Endodermal cell (in vitro differentiated cells): Measurements from ENCODE around the gene ZNF620. TPM values are rescaled to one million over a fixed set of nuclear protein-coding genes. Genes with fewer than 3 reads are reported as not detected.

Source experiments
- DNase-seq: peaks from one replicate; pipeline ENCODE4 v3.0.0-alpha.2; 2017
- H3K27ac ChIP-seq: 2 replicates; pipeline ENCODE4 v1.5.1; 2013; ENCODE audit warnings: mild to moderate bottlenecking, low read depth, low read length, moderate library complexity
- H3K27me3 ChIP-seq: 2 replicates; pipeline ENCODE4 v1.6.1; 2013; ENCODE audit warnings: mild to moderate bottlenecking, low read length, moderate library complexity; ENCODE audit not compliant: insufficient read depth, control insufficient read depth, poor library complexity, severe bottlenecking
- H3K36me3 ChIP-seq: 2 replicates; pipeline ENCODE4 v1.7.0; 2013; ENCODE audit warnings: mild to moderate bottlenecking, low read length, moderate library complexity; ENCODE audit not compliant: control insufficient read depth, insufficient read depth
- H3K4me1 ChIP-seq: one replicate; pipeline ENCODE4 v1.7.0; 2013; ENCODE audit warnings: low read length; ENCODE audit not compliant: control insufficient read depth, insufficient read depth
- H3K4me3 ChIP-seq: 2 replicates; pipeline ENCODE4 v1.5.1; 2013; ENCODE audit warnings: mild to moderate bottlenecking, low read length, moderate library complexity
- H3K9ac ChIP-seq: 2 replicates; pipeline ENCODE4 v1.6.1; 2013; ENCODE audit warnings: mild to moderate bottlenecking, low read length, moderate library complexity; ENCODE audit not compliant: poor library complexity, severe bottlenecking; ENCODE audit errors: extremely low read depth
- H3K9me3 ChIP-seq: 2 replicates; pipeline ENCODE4 v1.6.1; 2013; ENCODE audit warnings: mild to moderate bottlenecking, low read length, moderate library complexity; ENCODE audit not compliant: control insufficient read depth
- H3K27ac Mint-ChIP-seq: 2 replicates; pipeline ENCODE4 v1.8.0; 2020; ENCODE audit warnings: mixed read lengths
- H3K27me3 Mint-ChIP-seq: 2 replicates; pipeline ENCODE4 v1.8.0; 2021; ENCODE audit warnings: mild to moderate bottlenecking, mixed read lengths; ENCODE audit not compliant: insufficient read depth
- H3K36me3 Mint-ChIP-seq: 2 replicates; pipeline ENCODE4 v1.8.0; 2020; ENCODE audit warnings: low read depth, mixed read lengths
- H3K4me1 Mint-ChIP-seq: 2 replicates; pipeline ENCODE4 v1.8.0; 2020; ENCODE audit warnings: mixed read lengths
- H3K4me3 Mint-ChIP-seq: 2 replicates; pipeline ENCODE4 v1.8.0; 2020; ENCODE audit warnings: mild to moderate bottlenecking, moderate library complexity, mixed read lengths
- H3K9me3 Mint-ChIP-seq: 2 replicates; pipeline ENCODE4 v1.8.0; 2020; ENCODE audit warnings: mild to moderate bottlenecking, mixed read lengths
- CTCF ChIP-seq: fragments of 200-600 bp; sonication (generic); conservative IDR thresholded peaks from 2 replicates; pipeline ENCODE4 v1.5.0; 2021; ENCODE audit warnings: antibody characterized with exemption, mild to moderate bottlenecking
- WGBS, 2 experiments: methylation state at CpG; one replicate each; pipeline versions ENCODE4 v1.1.5 to v1.1.7; 2013; ENCODE audit warnings: missing lambda C conversion rate in 2 of 2, mixed read lengths in 1 of 2; ENCODE audit not compliant: insufficient coverage in 1 of 2, insufficient read length in 1 of 2; 5-methylcytosine and 5-hydroxymethylcytosine counted together
- total RNA-seq, 2 donors: library from RNA; stranded (reverse); fragmentation: NEBNext Ultra II Directional in 1 of 2; extraction: Animal tissue kit (Norgen Biotek cat#: 25700) in 1 of 2; gene quantifications; 2 replicates in 1 of 2; 3 replicates in 1 of 2; pipeline ENCODE4 v1.2.1, GENCODE V29; 2021

Gene ZNF620
- total RNA-seq, 2 donors from 2014 or later, result 17.0 to 19.3 TPM

- Histone ChIP-seq H3K36me3 (peaks cover 25% of the 10 kb centered on the region), H3K4me1 (no peaks in the 10 kb centered on the region), H3K9me3 (no peaks in the 10 kb centered on the region), H3K27me3 (no peaks in the 10 kb centered on the region), H3K27ac (no peak overlapping the region), H3K9ac (no peak overlapping the region), H3K4me3 (no peak overlapping the region)
- Mint-ChIP-seq H3K9me3 (no peaks in the 10 kb centered on the region), H3K27me3 (no peaks in the 10 kb centered on the region), H3K27ac (no peak overlapping the region), H3K4me1 (no peaks in the 10 kb centered on the region), H3K4me3 (no peak overlapping the region), H3K36me3 (peaks cover 17% of the 10 kb centered on the region)
- WGBS, 2 experiments, result 94 to 95% methylated on average over 3 to 4 of the region's 4 CpGs
- no peak for DNase-seq
- no peak for TF ChIP-seq CTCF
These were observed 37.8 kb upstream of the ZNF620 start for GRCh38 chr3:40468018-40468417.

GRCh38 chr3:40470701-40471100, 35.1 kb upstream of the ZNF620 start:
- Mint-ChIP-seq H3K9me3 (no peaks in the 10 kb centered on the region), H3K4me1 (no peaks in the 10 kb centered on the region), H3K4me3 (no peak overlapping the region), H3K27ac (no peak overlapping the region), H3K27me3 (peaks cover 2% of the 10 kb centered on the region), H3K36me3 (peaks cover 6% of the 10 kb centered on the region)
- Histone ChIP-seq H3K4me1 (no peaks in the 10 kb centered on the region), H3K4me3 (no peak overlapping the region), H3K27ac (no peak overlapping the region), H3K9ac (no peak overlapping the region), H3K27me3 (no peaks in the 10 kb centered on the region), H3K36me3 (peaks cover 6% of the 10 kb centered on the region), H3K9me3 (no peaks in the 10 kb centered on the region)
- no peak for DNase-seq
- no peak for TF ChIP-seq CTCF
- 88% methylated on average over 2 of the region's 4 CpGs; no CpG with 5 or more reads in 1 of the 2 experiments for WGBS, 2 experiments

- Histone ChIP-seq H3K36me3 (no peaks in the 10 kb centered on the region), H3K27me3 (no peaks in the 10 kb centered on the region), H3K4me1 (no peaks in the 10 kb centered on the region), H3K4me3 (peak within 1 kb of the TSS; percentile 78), H3K27ac (no peak within 1 kb of the TSS), H3K9ac (peak within 1 kb of the TSS; percentile 48), H3K9me3 (no peaks in the 10 kb centered on the region)
- WGBS, 2 experiments, result 59 to 84% methylated on average over 26 to 48 of the region's 48 CpGs
- DNase-seq, result peak; percentile 88
- Mint-ChIP-seq H3K4me1 (peaks cover 7% of the 10 kb centered on the region), H3K36me3 (no peaks in the 10 kb centered on the region), H3K27me3 (peaks cover 2% of the 10 kb centered on the region), H3K27ac (peak within 1 kb of the TSS; percentile 82), H3K4me3 (peak within 1 kb of the TSS; percentile 74), H3K9me3 (no peaks in the 10 kb centered on the region)
- no peak for TF ChIP-seq CTCF
These were observed 29.1 kb upstream of the ZNF620 start, which contains the start of gene ZNF619 for GRCh38 chr3:40476478-40477470. Gene ZNF619 (plus strand): TSS chr3:40477122. CDS start chr3:40477980, 858 bp downstream.
